Right lobe of liver (tissue), 4 donors: Measurements from ENCODE around the gene DLG2.

ENCODE experiments used
- POLR2A ChIP-seq: fragments of 450-650 bp; IDR thresholded peaks from one replicate; pipeline ENCODE4 v1.6.1; 2017; ENCODE audit warnings: antibody characterized with exemption, mild to moderate bottlenecking
- TF ChIP-seq, protein P1 (sequence below), 4 donors: fragments of 200-600 bp in 3 of 4; fragments of 450-650 bp in 1 of 4; IDR thresholded peaks; one replicate each; pipeline versions ENCODE4 v1.5.1 to v1.8.0; 2016 to 2022; ENCODE audit warnings: antibody characterized with exemption in 4 of 4, mild to moderate bottlenecking in 2 of 4
- donor health status: DM: no; HTN: no; CAD: no.
- donor health status: DM: no; HTN: no; CAD: no.
- donor health status: DM: no; HTN: yes; CAD: no.

DNA sequence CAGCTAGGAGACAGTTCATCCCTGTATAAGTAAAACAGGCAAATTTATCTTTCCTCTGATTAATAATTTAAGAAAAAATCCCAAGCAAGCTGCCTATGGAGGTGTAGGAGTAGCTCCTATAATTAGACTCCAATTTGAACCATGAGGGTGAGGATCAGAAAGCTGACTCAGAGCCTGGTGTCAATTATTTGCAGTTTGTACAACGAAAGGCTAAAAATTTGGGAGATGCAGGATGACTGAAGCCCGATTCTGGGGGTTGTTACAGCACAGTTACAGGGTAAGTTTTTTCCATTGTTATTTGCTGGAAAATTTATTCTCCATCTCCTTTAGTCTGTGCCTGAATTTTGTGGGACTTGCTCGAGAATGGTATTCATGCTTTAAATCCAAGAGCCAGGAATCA lies 1981.6 kb downstream of the DLG2 start:
- TF ChIP-seq, protein P1, sequence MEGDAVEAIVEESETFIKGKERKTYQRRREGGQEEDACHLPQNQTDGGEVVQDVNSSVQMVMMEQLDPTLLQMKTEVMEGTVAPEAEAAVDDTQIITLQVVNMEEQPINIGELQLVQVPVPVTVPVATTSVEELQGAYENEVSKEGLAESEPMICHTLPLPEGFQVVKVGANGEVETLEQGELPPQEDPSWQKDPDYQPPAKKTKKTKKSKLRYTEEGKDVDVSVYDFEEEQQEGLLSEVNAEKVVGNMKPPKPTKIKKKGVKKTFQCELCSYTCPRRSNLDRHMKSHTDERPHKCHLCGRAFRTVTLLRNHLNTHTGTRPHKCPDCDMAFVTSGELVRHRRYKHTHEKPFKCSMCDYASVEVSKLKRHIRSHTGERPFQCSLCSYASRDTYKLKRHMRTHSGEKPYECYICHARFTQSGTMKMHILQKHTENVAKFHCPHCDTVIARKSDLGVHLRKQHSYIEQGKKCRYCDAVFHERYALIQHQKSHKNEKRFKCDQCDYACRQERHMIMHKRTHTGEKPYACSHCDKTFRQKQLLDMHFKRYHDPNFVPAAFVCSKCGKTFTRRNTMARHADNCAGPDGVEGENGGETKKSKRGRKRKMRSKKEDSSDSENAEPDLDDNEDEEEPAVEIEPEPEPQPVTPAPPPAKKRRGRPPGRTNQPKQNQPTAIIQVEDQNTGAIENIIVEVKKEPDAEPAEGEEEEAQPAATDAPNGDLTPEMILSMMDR (IDR thresholded peaks at IDR 0.05) = no peak
- TF ChIP-seq POLR2A = no peak
